ENCODE data around the gene SLC30A10. TPM values are rescaled to one million over a fixed set of nuclear protein-coding genes. Genes with fewer than 3 reads are reported as not detected.
"Not testable (repeated sequence)": the region's sequence is repeated elsewhere in the genome, so short reads cannot be mapped to it uniquely, and the experiment has no call there.

SLC30A10 gene
- total RNA-seq, 1 experiment from 2014 or later, result not detected

- DNase-seq (ENCODE audit: low read depth in 1 of 2, low spot score in 2 of 2); H3K9me3 ChIP-seq (replicated peaks); H3K27ac ChIP-seq; H3K36me3 ChIP-seq; H3K4me1 ChIP-seq (replicated peaks); H3K27me3 ChIP-seq (replicated peaks); H3K4me3 ChIP-seq: not testable (repeated sequence)
These were observed 20.4 kb upstream of the SLC30A10 start for GRCh38 chr1:219948766-219949165.

- Histone ChIP-seq H3K9me3 (replicated peaks) (no peaks in the 10 kb centered on the region), H3K4me1 (replicated peaks) (no peaks in the 10 kb centered on the region), H3K36me3 (no peaks in the 10 kb centered on the region), H3K27ac (no peak overlapping the region), H3K27me3 (replicated peaks) (no peaks in the 10 kb centered on the region), H3K4me3 (no peak overlapping the region)
- DNase-seq (ENCODE audit: low read depth in 1 of 2, low spot score in 2 of 2), result no peak
These were observed 17.4 kb upstream of the SLC30A10 start for GRCh38 chr1:219945795-219946194.

- no peaks in the 10 kb centered on the region for H3K9me3 ChIP-seq (replicated peaks)
- H3K27ac ChIP-seq, result no peak overlapping the region
- H3K36me3 ChIP-seq, result no peaks in the 10 kb centered on the region
- H3K4me1 ChIP-seq (replicated peaks), result no peaks in the 10 kb centered on the region
- H3K27me3 ChIP-seq (replicated peaks), result no peaks in the 10 kb centered on the region
- H3K4me3 ChIP-seq, result no peak overlapping the region
- DNase-seq (ENCODE audit: low read depth in 1 of 2, low spot score in 2 of 2), result no peak
These were observed 13.1 kb upstream of the SLC30A10 start for GRCh38 chr1:219941179-219942118.

- H3K9me3 ChIP-seq (replicated peaks), result no peaks in the 10 kb centered on the region
- H3K4me3 ChIP-seq, result no peak overlapping the region
- DNase-seq (ENCODE audit: low read depth in 1 of 2, low spot score in 2 of 2), result no peak
- H3K4me1 ChIP-seq (replicated peaks), result no peaks in the 10 kb centered on the region
- H3K36me3 ChIP-seq, result no peaks in the 10 kb centered on the region
- H3K27ac ChIP-seq, result no peak overlapping the region
- no peaks in the 10 kb centered on the region for H3K27me3 ChIP-seq (replicated peaks)
These were observed 12.3 kb upstream of the SLC30A10 start for GRCh38 chr1:219940707-219941106.

GRCh38 chr1:219938706-219939105 is 10.3 kb upstream of the SLC30A10 start:
- DNase-seq (ENCODE audit: low read depth in 1 of 2, low spot score in 2 of 2), result no peak
- no peaks in the 10 kb centered on the region for H3K9me3 ChIP-seq (replicated peaks)

DNA sequence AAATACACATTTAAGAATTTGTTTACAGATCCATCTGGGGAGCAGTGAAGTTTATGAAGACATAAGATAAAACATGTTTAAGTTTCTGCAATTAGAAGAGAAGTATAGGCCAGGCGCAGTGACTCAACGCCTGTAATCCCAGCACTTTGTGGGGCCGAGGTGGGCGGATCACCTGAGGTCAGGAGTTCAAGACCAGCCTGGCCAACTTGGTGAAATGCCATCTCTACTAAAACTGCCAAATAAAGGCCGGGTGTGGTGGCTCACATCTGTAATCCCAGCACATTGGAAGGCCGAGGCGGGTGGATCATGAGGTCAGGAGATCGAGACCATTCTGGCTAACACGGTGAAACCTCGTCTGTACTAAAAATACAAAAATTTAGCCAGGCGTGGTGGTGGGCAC is 5.4 kb upstream of the SLC30A10 start:
- not testable (repeated sequence) for DNase-seq (ENCODE audit: low read depth in 1 of 2, low spot score in 2 of 2); H3K27ac ChIP-seq; H3K36me3 ChIP-seq; H3K4me3 ChIP-seq; H3K27me3 ChIP-seq (replicated peaks); H3K4me1 ChIP-seq (replicated peaks); H3K9me3 ChIP-seq (replicated peaks)

More at GRCh38 chr1:219938706-219939105, 10.3 kb upstream of the SLC30A10 start:
- no peaks in the 10 kb centered on the region for H3K4me1 ChIP-seq (replicated peaks)
- H3K27ac ChIP-seq, result no peak overlapping the region
- no peaks in the 10 kb centered on the region for H3K27me3 ChIP-seq (replicated peaks)
- no peak overlapping the region for H3K4me3 ChIP-seq
- H3K36me3 ChIP-seq, result no peaks in the 10 kb centered on the region

DNA sequence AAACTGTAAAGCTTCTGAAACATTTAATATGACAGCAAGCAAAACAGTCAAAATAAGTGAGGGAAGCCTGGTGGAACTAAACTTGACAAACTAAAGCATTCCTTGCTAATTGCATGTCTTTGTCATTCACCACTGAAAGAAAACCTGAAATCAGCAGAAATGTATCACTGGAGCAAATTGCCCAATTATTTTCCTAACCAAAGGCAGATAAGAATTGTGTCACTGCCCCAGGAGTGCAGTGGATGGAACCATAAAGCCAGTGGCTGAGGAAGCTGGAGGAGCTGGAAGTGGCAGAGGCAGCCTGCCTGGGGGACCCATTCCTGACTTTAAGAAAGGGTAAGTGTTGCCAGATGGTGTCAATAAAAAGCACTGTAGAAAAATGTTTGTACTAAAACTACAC is 2.7 kb upstream of the SLC30A10 start:
- Histone ChIP-seq H3K9me3 (replicated peaks) (no peaks in the 10 kb centered on the region; the same call in 1 of the 2 replicates), H3K27ac (no peak overlapping the region), H3K27me3 (replicated peaks) (peaks cover 17% of the 10 kb centered on the region), H3K4me1 (replicated peaks) (no peaks in the 10 kb centered on the region; the same call in 1 of the 2 replicates), H3K36me3 (no peaks in the 10 kb centered on the region), H3K4me3 (no peak overlapping the region)
- no peak for DNase-seq (ENCODE audit: low read depth in 1 of 2, low spot score in 2 of 2)

- H3K36me3 ChIP-seq, result no peaks in the 10 kb centered on the region
- H3K4me1 ChIP-seq (replicated peaks), result no peaks in the 10 kb centered on the region; the same call in 1 of the 2 replicates
- no peak overlapping the region for H3K4me3 ChIP-seq
- DNase-seq (ENCODE audit: low read depth in 1 of 2, low spot score in 2 of 2), result no peak
- no peak overlapping the region for H3K27ac ChIP-seq
- peaks cover 19% of the 10 kb centered on the region for H3K27me3 ChIP-seq (replicated peaks)
- H3K9me3 ChIP-seq (replicated peaks), result no peaks in the 10 kb centered on the region; the same call in 1 of the 2 replicates
These were observed 398 bp upstream of the SLC30A10 start for GRCh38 chr1:219928791-219929118.

- DNase-seq (ENCODE audit: low read depth in 1 of 2, low spot score in 2 of 2), result no peak
These were observed 930 bp downstream of the SLC30A10 start for GRCh38 chr1:219927298-219927955.

DNA sequence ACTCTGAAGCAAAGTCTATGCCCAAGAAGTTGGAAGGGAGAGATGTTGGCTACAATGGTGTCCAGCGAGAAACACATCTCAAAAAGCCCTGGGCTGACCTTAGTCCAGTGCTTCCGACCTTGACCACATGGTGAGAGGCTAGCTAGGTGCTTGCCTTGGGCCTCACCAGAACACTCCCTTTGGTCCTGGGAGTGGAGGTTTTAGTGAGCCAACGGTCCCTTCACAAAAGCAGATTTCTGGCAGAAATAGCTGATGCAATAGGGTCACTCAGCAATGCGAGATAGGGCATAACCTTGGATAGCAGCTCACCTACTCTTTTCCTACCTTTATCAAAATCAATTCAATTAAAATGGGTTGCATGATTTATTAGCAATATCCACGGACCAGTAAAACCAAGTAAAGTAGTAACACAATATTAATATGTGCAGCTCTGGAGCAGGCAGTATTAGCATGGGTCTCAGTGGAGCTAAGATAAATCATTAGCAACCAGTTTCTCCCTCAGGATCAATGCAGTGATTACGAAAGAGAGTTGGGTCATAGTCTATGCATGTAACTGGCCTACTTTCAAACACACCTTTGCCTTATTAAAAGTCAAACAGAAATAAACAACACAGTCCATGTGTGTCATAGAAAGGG is 1.9 kb downstream of the SLC30A10 start:
- Histone ChIP-seq H3K36me3 (no peaks in the 10 kb centered on the region), H3K4me3 (no peak overlapping the region), H3K9me3 (replicated peaks) (no peaks in the 10 kb centered on the region), H3K4me1 (replicated peaks) (no peaks in the 10 kb centered on the region; the same call in 1 of the 2 replicates), H3K27me3 (replicated peaks) (peaks cover 19% of the 10 kb centered on the region), H3K27ac (no peak overlapping the region)
- DNase-seq (ENCODE audit: low read depth in 1 of 2, low spot score in 2 of 2), result no peak

More at GRCh38 chr1:219927298-219927955, 930 bp downstream of the SLC30A10 start:
- no peak overlapping the region for H3K4me3 ChIP-seq
- no peaks in the 10 kb centered on the region for H3K36me3 ChIP-seq
- H3K27me3 ChIP-seq (replicated peaks), result peaks cover 19% of the 10 kb centered on the region
- no peaks in the 10 kb centered on the region for H3K9me3 ChIP-seq (replicated peaks)
- no peaks in the 10 kb centered on the region; the same call in 1 of the 2 replicates for H3K4me1 ChIP-seq (replicated peaks)
- H3K27ac ChIP-seq, result no peak overlapping the region

GRCh38 chr1:219924342-219924741 is 4.0 kb downstream of the SLC30A10 start:
- Histone ChIP-seq H3K4me3 (no peak overlapping the region), H3K27me3 (replicated peaks) (peaks cover 19% of the 10 kb centered on the region), H3K27ac (no peak overlapping the region), H3K4me1 (replicated peaks) (no peaks in the 10 kb centered on the region; the same call in 1 of the 2 replicates), H3K36me3 (no peaks in the 10 kb centered on the region), H3K9me3 (replicated peaks) (no peaks in the 10 kb centered on the region)
- DNase-seq (ENCODE audit: low read depth in 1 of 2, low spot score in 2 of 2), result no peak

GRCh38 chr1:219917851-219918466 is 10.4 kb downstream of the SLC30A10 start:
- Histone ChIP-seq H3K27me3 (replicated peaks) (no peaks in the 10 kb centered on the region), H3K27ac (no peak overlapping the region), H3K4me1 (replicated peaks) (no peaks in the 10 kb centered on the region), H3K9me3 (replicated peaks) (no peaks in the 10 kb centered on the region), H3K4me3 (no peak overlapping the region), H3K36me3 (no peaks in the 10 kb centered on the region)
- no peak for DNase-seq (ENCODE audit: low read depth in 1 of 2, low spot score in 2 of 2)

- Histone ChIP-seq H3K36me3 (no peaks in the 10 kb centered on the region), H3K4me3 (no peak overlapping the region), H3K27ac (no peak overlapping the region), H3K27me3 (replicated peaks) (no peaks in the 10 kb centered on the region), H3K9me3 (replicated peaks) (no peaks in the 10 kb centered on the region), H3K4me1 (replicated peaks) (no peaks in the 10 kb centered on the region)
- DNase-seq (ENCODE audit: low read depth in 1 of 2, low spot score in 2 of 2), result no peak
These were observed 11.1 kb downstream of the SLC30A10 start for GRCh38 chr1:219917281-219917680.
